Adrenal gland (tissue), 5 donors: Measurements from ENCODE around the gene SRMS.

Experiments used
- CTCF ChIP-seq, 6 experiments: fragments of 450-650 bp in 4 of 6; fragments of 200-600 bp in 2 of 6; sonication (generic) in 1 of 6; IDR thresholded peaks; 1 replicate in 5 of 6; 2 replicates in 1 of 6; pipeline versions ENCODE4 v1.5.1 to v1.8.0; 2016 to 2021; ENCODE audit warnings: antibody characterized with exemption in 6 of 6, mild to moderate bottlenecking in 2 of 6, moderate library complexity in 1 of 6
- POLR2A ChIP-seq, 2 donors: fragments of 450-650 bp; IDR thresholded peaks; one replicate each; pipeline ENCODE4 v1.6.1; 2017; ENCODE audit warnings: antibody characterized with exemption in 2 of 2, mild to moderate bottlenecking in 2 of 2, moderate library complexity in 1 of 2
- donor health status: DM: no; HTN: no; CAD: no.

DNA sequence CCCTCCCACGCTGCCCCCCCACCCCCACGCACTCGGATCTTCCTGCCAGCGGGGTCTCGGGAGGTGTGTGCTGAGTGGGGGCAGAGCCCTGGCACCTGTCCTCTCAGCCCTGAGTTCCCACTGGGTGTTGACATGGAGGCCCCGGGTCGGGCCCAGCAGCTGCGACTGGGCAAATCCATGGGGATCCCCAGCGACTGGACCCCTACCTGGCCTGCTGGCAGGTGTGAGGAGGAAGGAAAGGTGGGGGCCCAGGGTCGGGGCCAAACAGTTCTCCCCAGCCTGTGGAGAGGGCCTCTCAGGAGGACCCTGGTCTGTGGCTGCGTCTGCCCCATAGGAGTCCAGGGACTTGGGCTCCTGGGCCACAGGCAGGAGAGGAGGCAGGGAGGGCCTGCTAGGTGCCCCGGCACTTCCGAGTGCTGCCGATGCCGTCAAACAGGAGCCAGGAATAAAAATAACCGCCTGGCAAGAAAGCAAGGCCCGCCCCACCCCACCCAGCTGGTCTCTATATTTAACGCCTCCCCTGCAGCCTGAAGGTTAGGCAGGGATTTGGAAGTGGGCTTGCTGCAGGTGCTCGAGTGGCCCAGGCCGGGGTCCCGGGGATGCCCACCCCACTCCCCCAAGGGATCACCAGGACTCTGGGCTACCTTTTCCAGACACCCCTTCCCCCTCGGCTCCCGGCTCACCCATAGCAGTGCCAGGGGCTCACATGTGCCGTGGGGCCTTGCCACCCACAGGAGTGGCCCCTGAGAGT is 47.2 kb downstream of the SRMS start:
- TF ChIP-seq CTCF (IDR thresholded peaks at IDR 0.05): no peak
- no peak for TF ChIP-seq POLR2A (IDR thresholded peaks at IDR 0.05)
